H1 (cell line): Measurements from ENCODE around the gene NXPH4. TPM values are rescaled to one million over a fixed set of nuclear protein-coding genes. Genes with fewer than 3 reads are reported as not detected.

Experiments used
- CEBPB ChIP-seq: IDR thresholded peaks from 2 replicates; pipeline ENCODE4 v1.6.1; 2012; ENCODE audit warnings: low read depth, low read length
- CHD7 ChIP-seq: fragments of 300-600 bp; sonication (generic); IDR thresholded peaks from 2 replicates; pipeline ENCODE4 v1.7.1; 2012; ENCODE audit warnings: low read length, moderate library complexity, mild to moderate bottlenecking, inconsistent platforms; ENCODE audit not compliant: insufficient replicate concordance
- CTCF ChIP-seq, 3 experiments: IDR thresholded peaks; 1 replicate in 2 of 3; 2 replicates in 1 of 3; pipeline versions ENCODE4 v1.5.1 to v1.6.1; 2011; ENCODE audit warnings: low read length in 3 of 3, mild to moderate bottlenecking in 3 of 3, inconsistent platforms in 2 of 3, low read depth in 1 of 3, moderate library complexity in 1 of 3; ENCODE audit not compliant: insufficient read depth in 1 of 3; ENCODE audit errors: control extremely low read depth in 1 of 3
- HDAC2 ChIP-seq, 2 experiments: fragments of 300-600 bp in 1 of 2; sonication (generic) in 1 of 2; IDR thresholded peaks; 2 replicates each; pipeline ENCODE4 v1.6.1; 2011 to 2012; ENCODE audit warnings: low read depth in 2 of 2, low read length in 2 of 2, mild to moderate bottlenecking in 2 of 2, moderate library complexity in 2 of 2, borderline replicate concordance in 1 of 2, inconsistent platforms in 1 of 2
- NRF1 ChIP-seq: IDR thresholded peaks from 2 replicates; pipeline ENCODE4 v1.6.1; 2011; ENCODE audit warnings: mild to moderate bottlenecking, low read depth, low read length, improper control_type of control experiment
- SAP30 ChIP-seq: fragments of 300-600 bp; sonication (generic); IDR thresholded peaks from 2 replicates; pipeline ENCODE4 v1.7.1; 2012; ENCODE audit warnings: low read length, moderate library complexity, mild to moderate bottlenecking, inconsistent platforms; ENCODE audit not compliant: insufficient read depth, insufficient replicate concordance
- SP4 ChIP-seq: IDR thresholded peaks from 2 replicates; pipeline ENCODE4 v1.6.1; 2012; ENCODE audit warnings: low read length, inconsistent platforms
- polyA plus RNA-seq, 7 experiments: library from polyadenylated mRNA; depleted of rRNA in 3 of 7; stranded (reverse) in 5 of 7; unstranded in 2 of 7; fragments of >200 nt in 5 of 7; fragments of 200-250 nt in 2 of 7; gene quantifications; 1 replicate in 5 of 7; 2 replicates in 1 of 7; 4 replicates in 1 of 7; pipeline versions ENCODE4 v1.2.1 to v1.2.3, GENCODE V29; 2011 to 2013; ENCODE audit warnings: missing spikeins in 2 of 7, mixed read lengths in 2 of 7
- total RNA-seq: library from RNA; stranded (reverse); fragmentation: NEBNext Ultra II Directional; extraction: Animal tissue kit (Norgen Biotek cat#: 25700); gene quantifications from 2 replicates; pipeline ENCODE4 v1.2.1, GENCODE V29; 2021

NXPH4 gene
- total and polyA plus RNA-seq, 2 of the 8 experiments (the other 6 are each of a cell fraction or from before 2014, with no cell fraction given) = 0.92 to 1.7 TPM

GRCh38 chr12:57195611-57196371 is 20.8 kb upstream of the NXPH4 start (continued):
- TF ChIP-seq HDAC2 (IDR thresholded peaks at IDR 0.05; ENCODE audit: borderline replicate concordance in 1 of 2, low read depth in 2 of 2, low read length in 2 of 2) = no peak
- TF ChIP-seq CTCF (IDR thresholded peaks at IDR 0.05; ENCODE audit: control extremely low read depth in 1 of 3, insufficient read depth in 1 of 3, low read depth in 1 of 3, low read length in 3 of 3) = no peak
- no peak for TF ChIP-seq SAP30
- no peak for TF ChIP-seq CHD7
- TF ChIP-seq NRF1 = no peak
- TF ChIP-seq CEBPB = no peak
- no peak for TF ChIP-seq SP4
